ENCODE data around the gene MICALL2. TPM values are rescaled to one million over a fixed set of nuclear protein-coding genes. Genes with fewer than 3 reads are reported as not detected.

MICALL2 gene
- total RNA-seq, 4 donors from 2014 or later = 111 to 272 (median 209) TPM

- Histone ChIP-seq H3K4me3 (no peak overlapping the region), H3K36me3 (no peaks in the 10 kb centered on the region), H3K4me1 (no peaks in the 10 kb centered on the region), H3K27me3 (no peaks in the 10 kb centered on the region), H3K9me3 (no peaks in the 10 kb centered on the region), H3K27ac (no peak overlapping the region)
- TF ChIP-seq CTCF (IDR thresholded peaks at IDR 0.05) (no peak), POLR2A (IDR thresholded peaks at IDR 0.05) (no peak)
- DNase-seq = no peak
These were observed 71.1 kb downstream of the MICALL2 start for GRCh38 chr7:1388021-1388702.

GRCh38 chr7:1387261-1387660 is 72.0 kb downstream of the MICALL2 start:
- Histone ChIP-seq H3K27me3 (no peaks in the 10 kb centered on the region), H3K4me1 (no peaks in the 10 kb centered on the region), H3K36me3 (no peaks in the 10 kb centered on the region), H3K4me3 (no peak overlapping the region), H3K9me3 (no peaks in the 10 kb centered on the region), H3K27ac (no peak overlapping the region)
- TF ChIP-seq CTCF (IDR thresholded peaks at IDR 0.05) (no peak), POLR2A (IDR thresholded peaks at IDR 0.05) (no peak)
- no peak for DNase-seq

DNA sequence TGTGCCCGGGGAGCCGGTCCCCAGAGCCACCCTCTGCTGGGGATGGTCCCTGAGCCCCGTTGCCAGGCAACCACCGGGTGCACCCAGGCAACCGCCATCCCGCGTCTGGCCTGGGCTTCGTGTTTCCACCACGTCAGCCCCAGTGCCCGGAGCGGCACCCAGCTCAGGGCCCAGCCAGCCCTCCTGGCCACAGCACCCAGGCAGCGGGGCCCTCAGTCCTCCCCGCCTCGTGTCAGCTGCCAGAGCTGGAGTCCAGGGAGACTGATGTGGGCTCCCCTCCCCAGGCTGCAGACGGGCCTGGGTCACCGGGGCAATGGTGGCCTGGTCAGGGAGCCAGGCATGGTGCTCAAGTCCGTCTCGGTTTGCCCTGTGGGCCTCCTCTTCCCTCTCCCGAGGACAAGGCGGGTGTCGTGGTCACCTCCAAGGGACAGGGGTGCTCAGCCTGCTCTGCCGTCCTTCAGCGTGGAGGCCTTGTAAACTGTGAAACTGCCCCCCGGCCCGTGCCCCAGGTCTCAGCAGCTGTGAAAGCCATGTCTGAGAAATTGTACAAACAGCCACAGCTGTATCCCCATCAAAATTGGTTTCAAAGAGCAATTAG is 72.5 kb downstream of the MICALL2 start:
- H3K9me3 ChIP-seq = no peaks in the 10 kb centered on the region
- H3K27ac ChIP-seq = no peak overlapping the region
- TF ChIP-seq CTCF (IDR thresholded peaks at IDR 0.05) (no peak), POLR2A (IDR thresholded peaks at IDR 0.05) (no peak)
- DNase-seq = no peak
- no peaks in the 10 kb centered on the region for H3K4me1 ChIP-seq
- no peaks in the 10 kb centered on the region for H3K27me3 ChIP-seq
- no peaks in the 10 kb centered on the region for H3K36me3 ChIP-seq
- H3K4me3 ChIP-seq = no peak overlapping the region

DNA sequence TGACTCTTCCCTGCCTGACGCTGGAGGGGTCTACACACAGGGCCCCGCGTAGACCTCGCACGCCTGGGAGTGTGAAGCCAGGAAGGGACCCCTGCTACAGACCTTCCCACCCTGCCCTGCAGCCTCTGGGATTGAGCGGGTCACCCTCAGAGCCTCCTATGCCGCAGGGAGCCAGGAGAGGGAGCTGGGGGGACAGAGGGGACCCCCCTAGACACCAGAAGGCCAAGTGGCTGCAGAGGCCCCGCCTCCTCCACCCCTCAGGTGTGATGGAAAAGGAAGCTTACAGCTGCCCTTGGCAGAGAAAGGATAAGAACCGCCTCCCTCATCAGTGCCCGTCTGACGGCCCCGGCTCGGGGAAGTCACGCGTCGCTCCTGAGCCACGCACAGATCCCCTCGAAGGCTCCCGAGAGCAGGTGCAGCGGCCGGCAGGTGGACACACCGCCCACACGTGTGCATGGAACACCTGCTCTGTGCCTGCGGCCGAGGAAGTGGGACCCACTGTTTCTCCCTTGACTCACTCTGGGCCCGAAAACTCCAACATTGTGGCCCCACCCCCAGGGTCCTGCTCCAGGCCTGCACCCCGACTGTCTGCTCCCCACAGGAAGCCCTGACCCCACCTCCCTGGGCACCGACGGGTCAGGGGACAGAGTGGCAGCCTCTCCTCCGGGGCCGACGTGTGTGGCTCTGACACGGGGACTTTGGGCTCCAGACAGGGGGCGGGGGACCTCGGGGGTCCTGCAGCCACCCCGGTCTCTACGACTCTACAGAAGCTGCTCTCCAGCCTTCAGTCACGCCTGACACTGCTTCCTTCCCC is 73.3 kb downstream of the MICALL2 start:
- Histone ChIP-seq H3K27ac (no peak overlapping the region), H3K4me1 (no peaks in the 10 kb centered on the region), H3K27me3 (no peaks in the 10 kb centered on the region), H3K9me3 (no peaks in the 10 kb centered on the region), H3K4me3 (no peak overlapping the region), H3K36me3 (no peaks in the 10 kb centered on the region)
- DNase-seq = no peak
- no peak for TF ChIP-seq CTCF (IDR thresholded peaks at IDR 0.05)
- TF ChIP-seq POLR2A (IDR thresholded peaks at IDR 0.05) = no peak

DNA sequence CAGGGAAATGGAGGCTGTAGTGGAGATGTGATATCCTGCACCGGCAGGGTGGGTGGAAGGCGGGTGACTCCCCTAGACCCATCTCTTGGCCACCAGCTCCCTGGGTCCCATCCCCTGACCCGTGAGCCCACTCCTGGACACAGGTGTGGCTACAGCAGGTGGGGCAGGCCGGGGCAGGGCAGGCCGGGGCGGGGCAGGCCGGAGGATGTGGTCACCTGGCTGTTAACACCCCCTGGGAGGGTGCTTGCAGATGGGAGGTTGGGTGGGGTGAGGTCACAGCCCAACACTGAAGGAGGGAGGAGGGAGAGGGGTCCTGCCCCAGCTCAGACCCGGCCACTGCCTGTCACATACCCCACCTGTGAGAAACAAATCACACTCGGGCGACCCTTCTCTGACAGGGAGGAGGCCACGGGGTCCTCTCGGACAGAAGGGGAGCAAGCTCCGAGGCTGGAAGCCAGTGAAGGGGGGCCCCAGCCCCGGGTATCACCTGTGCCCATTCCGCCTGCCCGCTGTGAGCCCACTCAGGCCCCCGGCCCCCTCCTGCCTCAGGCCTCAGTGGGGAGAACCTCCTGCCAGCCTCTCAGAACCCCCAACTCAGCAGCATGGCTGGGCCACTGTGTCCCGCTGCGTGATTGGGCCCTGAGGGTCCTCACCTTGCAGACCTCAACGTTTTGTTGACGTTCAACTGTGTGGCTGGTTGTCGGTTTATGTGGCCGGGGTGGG is 74.0 kb downstream of the MICALL2 start:
- no peaks in the 10 kb centered on the region for H3K9me3 ChIP-seq
- no peak overlapping the region for H3K4me3 ChIP-seq
- no peak for DNase-seq
- TF ChIP-seq CTCF (IDR thresholded peaks at IDR 0.05) = no peak
- TF ChIP-seq POLR2A (IDR thresholded peaks at IDR 0.05) = no peak
- no peaks in the 10 kb centered on the region for H3K4me1 ChIP-seq
- H3K27ac ChIP-seq = no peak overlapping the region
- H3K27me3 ChIP-seq = no peaks in the 10 kb centered on the region
- H3K36me3 ChIP-seq = no peaks in the 10 kb centered on the region

All from Peyer's patch (tissue), 4 donors.